GM19035 (cell line): ENCODE measurements around the gene OR10G3.

ENCODE experiments used
- ATAC-seq: cut with Tn5 transposase; IDR thresholded peaks from one replicate; pipeline ENCODE4 v1.9.1; 2021; ENCODE audit not compliant: unreplicated experiment

OR10G3 gene

GRCh38 chr14:21536418-21537089 lies 43.3 kb downstream of the OR10G3 start:
- no peak for ATAC-seq

- no peak for ATAC-seq
Observed at GRCh38 chr14:21535545-21536417, 44.1 kb downstream of the OR10G3 start.

GRCh38 chr14:21534576-21534975 lies 45.3 kb downstream of the OR10G3 start:
- no peak for ATAC-seq

GRCh38 chr14:21533294-21533693 lies 46.6 kb downstream of the OR10G3 start:
- ATAC-seq: no peak

- ATAC-seq: no peak
Observed at GRCh38 chr14:21529515-21529914, 50.4 kb downstream of the OR10G3 start.

GRCh38 chr14:21528381-21529348 lies 51.2 kb downstream of the OR10G3 start:
- no peak for ATAC-seq

GRCh38 chr14:21527318-21527679 lies 52.6 kb downstream of the OR10G3 start:
- no peak for ATAC-seq

GRCh38 chr14:21526672-21527317 lies 53.1 kb downstream of the OR10G3 start:
- ATAC-seq: no peak

GRCh38 chr14:21525962-21526671 lies 53.8 kb downstream of the OR10G3 start, which contains the start of gene SALL2:
Gene SALL2 (minus strand): TSS chr14:21526346. CDS start chr14:21526127, 219 bp downstream.
- no peak for ATAC-seq

- ATAC-seq: no peak
Observed at GRCh38 chr14:21525571-21525961, 54.3 kb downstream of the OR10G3 start.

- no peak for ATAC-seq
Observed at GRCh38 chr14:21524575-21525490, 55.0 kb downstream of the OR10G3 start.

GRCh38 chr14:21523203-21523602 lies 56.7 kb downstream of the OR10G3 start:
- no peak for ATAC-seq

GRCh38 chr14:21521501-21521900 lies 58.4 kb downstream of the OR10G3 start:
- no peak for ATAC-seq

- no peak for ATAC-seq
Observed at GRCh38 chr14:21520767-21521166, 59.1 kb downstream of the OR10G3 start.

GRCh38 chr14:21518725-21519124 lies 61.2 kb downstream of the OR10G3 start:
- ATAC-seq: no peak
